GM19397 (cell line): ENCODE data around the gene OTULINL.
"Not testable (repeated sequence)": the region's sequence is repeated elsewhere in the genome, so short reads cannot be mapped to it uniquely, and the experiment has no call there.

ENCODE experiments used
- ATAC-seq: cut with Tn5 transposase; IDR thresholded peaks from one replicate; pipeline ENCODE4 v1.9.1; 2021; ENCODE audit warnings: mild to moderate bottlenecking, moderate library complexity; ENCODE audit not compliant: unreplicated experiment

The OTULINL gene

DNA sequence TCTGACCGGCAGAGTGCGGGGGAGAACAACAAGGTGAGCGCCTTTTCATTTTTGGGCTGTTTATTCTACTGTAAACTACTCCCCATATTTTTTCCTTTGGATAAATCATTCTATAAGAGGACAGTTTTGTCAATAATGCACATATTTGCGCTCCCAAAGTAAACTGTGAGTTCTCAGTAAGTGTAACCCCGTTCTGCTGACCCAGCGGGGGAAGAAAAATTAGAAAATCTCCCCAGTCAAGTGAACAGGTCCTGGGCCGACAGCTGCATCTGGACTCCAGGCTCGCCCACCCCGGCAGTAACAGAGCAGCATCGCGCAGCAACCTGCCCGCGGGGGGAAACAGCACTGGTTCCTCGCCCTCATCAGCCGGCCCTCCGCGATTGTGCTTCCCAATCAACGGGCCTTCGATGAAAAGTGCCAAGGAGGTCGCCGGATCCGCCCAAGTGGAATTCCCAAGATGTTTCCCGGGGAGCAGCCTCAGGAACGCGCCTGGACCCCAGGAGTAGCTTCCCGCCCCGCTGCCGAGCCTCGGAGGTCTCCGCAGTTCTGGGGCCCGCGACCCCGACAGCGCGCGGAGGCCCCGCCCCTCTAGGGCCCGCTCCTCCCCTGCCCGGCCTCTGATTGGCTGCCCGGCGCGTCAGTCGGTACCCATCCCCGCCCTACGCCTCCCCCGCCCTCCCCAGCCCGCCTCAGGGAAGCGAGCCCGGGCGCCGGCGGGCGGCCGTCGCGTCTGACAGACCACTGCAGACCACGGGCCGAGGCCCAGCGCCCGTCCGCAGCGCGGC is at the start of gene OTULINL:
Gene OTULINL, plus strand, starts transcription at position 687 of the 785 bp plus-strand sequence. CDS start 103 bp downstream, outside the sequence.
- peak; percentile 99 for ATAC-seq

DNA sequence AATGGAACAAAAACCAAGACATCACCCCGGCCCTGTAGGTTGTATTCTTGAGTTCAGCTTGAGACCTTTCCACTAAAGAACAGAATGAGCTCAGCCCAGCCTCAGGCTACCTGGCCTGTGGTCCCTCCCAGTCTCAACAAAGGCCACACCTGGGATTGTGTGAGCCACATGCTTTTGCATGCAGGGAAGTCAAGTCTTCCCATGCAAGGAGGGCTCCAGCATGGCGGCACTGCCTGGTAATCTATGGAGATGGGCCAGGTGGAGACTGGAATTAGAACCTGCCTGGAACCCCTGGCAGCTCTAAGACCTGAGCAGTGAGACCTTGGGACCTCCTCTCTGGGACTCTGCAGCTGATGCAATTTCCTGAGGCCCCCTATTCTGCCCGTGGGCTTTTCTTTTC is 49.4 kb upstream of the OTULINL start:
- no peak for ATAC-seq

DNA sequence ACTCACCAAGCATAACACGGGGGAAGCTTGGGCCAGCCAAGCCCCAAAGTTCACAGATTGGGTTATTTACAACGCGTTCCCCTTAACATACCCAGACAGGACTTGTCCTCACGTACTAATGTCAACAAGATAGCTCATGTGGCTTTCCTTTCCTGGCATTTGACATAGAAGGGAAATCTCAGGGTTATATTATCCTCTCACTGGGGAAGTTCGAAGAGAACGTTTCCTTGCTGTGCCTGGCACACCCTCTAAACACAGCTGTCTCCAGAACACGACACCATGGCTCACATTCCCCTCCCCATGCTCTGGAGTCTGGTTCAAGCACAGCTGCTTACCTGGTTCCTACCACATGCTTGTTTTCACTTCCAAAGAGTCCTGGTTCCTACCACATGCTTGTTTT is 46.8 kb upstream of the OTULINL start:
- no peak for ATAC-seq

DNA sequence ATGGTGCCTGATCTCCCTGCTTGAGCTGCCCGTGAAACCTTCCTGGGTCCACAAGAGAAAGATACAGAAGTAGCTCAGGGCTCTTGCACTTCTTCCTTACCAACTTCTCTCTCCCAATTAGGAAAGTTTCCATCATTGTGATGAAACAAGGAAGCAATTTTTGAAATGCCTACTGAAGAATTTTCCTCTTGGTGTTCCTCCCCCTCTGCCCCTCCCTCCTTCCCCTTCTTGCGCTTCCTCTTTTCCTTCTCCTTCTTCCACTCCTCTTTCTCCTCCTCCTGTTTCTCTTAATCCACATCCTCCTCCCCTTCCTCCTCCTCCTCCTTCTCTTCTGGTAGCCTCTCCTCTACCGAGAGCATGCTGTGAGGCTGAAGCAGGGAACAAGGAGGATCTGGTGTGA is 36.3 kb upstream of the OTULINL start:
- no peak for ATAC-seq

DNA sequence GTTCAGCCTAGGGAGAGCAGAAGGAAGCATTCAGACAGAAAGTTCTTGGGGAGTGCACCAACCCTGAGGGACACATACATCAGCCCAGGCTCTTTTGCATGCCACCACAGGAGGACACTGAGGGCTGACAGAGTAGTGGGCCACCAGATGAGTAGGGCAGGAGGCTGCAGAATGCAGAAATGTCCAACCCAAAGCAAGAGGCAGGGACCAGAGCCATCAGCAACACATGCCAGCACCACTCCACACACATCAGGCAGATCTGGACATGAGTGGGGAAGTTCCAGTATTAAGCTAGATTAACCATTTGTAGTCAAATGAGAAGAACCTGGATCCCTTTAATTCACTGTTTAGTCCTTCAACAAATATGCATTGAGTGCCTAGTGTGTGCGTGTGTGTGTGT is 35.7 kb upstream of the OTULINL start:
- ATAC-seq = no peak

DNA sequence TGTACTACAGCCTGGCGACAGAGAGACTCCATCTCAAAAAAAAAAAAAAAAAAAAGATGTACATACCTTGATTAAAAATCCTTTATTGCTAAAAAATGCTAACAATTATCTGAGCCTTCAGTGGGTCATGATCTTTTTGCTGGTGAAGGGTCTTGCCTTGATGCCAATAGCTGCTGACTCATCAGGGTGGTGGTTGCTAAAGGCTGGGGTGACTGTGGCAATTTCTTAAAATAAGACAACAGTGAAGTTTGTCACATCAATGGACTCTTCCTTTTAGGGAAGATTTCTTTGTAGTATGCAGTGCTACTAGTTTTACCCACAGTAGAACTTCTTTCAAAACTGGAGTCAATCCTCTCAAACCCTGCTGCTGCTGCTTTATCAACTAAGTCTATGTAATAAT is 33.9 kb upstream of the OTULINL start:
- no peak for ATAC-seq

DNA sequence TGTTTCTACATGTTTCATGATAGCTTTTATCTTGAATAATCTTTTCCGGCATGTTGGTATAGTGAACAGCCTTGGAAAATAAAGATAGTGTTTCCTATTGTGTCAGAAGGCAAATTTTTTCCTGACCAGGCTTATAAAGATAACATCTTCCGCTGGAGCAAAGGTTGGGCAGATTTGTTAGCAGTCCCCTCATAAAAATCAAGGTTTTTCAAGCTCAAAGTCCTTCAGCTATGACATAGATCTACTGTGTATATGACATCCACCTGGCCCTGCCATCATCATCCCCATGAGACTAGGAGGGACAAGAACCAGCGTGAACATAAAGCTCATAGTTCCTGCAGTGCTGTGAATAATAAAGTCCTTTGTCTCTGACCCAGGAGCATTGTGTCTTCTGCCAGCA is 30.4 kb upstream of the OTULINL start:
- ATAC-seq = no peak

DNA sequence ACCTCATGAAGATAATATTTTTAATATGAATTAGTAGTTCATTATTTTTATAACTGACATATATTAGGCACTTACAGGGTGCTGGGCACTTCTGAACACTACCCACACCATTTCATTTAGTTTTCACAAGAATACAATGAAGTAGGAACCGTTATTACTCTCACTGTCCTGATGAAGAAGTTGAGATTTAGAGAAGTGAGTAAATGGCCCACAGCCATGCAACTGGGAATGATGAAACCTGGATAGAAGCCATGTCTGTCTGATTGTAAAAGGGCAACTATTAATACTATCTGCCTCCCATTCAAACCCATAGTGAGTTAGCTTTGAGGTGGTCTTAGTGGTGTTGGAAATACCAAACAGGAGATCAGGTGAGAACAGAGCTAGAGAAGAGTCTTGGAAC is 29.6 kb upstream of the OTULINL start:
- no peak for ATAC-seq

DNA sequence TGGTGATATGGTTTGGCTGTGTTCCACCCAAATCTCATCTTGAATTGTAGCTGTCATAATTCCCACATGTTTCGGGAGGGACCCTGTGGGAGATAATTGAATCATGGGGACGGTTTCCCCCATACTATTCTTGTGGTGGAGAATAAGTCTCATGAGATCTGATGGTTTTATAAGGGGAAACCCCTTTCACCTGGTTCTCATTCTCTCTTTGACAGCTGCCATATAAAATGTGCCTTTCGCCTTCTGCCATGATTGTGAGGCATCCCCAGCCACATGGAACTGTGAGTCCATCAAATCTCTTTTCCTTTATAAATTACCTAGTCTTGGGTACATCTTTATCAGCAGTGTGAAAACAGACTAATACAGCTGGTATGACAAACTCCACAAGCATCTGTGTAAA is 27.3 kb upstream of the OTULINL start:
- ATAC-seq = not testable (repeated sequence)

DNA sequence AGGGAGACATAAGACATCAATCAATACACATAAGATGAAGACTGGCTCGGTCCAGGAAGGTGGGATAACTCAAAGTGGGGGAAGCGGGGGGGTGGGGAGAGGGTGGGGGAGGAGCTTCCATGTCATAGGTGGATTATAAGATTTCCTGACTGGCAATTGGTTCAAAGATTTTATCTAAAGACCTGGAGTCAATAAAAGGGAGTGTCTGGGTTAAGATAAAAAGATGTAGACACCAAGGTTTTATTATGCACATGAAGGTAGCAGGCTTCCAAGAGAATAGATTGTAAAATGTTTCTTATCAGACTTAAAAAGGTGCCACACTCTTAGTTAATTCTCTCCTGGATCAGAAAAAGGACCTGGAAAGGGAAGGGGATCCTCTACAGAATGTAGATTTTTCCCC is 25.6 kb upstream of the OTULINL start:
- ATAC-seq = no peak

DNA sequence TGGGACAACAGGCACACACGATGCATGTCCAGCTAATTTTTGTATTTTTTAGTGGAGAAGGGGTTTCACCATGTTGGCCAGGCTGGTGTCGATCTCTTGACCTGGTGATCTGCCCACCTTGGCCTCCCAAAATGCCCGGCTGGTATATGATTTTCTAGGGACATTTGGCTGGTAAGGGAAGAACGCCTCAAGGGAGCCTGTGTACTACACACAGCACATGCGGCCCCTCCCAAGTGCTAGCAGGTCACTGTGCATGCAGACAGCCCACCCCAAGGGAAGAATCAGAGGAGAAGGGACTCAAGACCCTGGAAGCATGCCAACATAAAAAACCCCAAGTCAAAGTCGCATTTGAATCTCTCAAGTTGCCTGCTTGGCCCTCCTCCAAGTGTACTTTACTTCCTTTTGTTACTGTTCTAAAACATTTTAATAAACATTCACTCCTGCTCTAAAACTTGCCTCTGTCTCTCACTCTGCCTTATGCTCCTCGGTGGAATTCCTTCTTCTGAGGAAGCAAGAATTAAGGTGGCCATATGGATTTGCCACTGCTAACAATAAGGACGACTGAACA is 24.3 kb upstream of the OTULINL start:
- ATAC-seq = no peak

DNA sequence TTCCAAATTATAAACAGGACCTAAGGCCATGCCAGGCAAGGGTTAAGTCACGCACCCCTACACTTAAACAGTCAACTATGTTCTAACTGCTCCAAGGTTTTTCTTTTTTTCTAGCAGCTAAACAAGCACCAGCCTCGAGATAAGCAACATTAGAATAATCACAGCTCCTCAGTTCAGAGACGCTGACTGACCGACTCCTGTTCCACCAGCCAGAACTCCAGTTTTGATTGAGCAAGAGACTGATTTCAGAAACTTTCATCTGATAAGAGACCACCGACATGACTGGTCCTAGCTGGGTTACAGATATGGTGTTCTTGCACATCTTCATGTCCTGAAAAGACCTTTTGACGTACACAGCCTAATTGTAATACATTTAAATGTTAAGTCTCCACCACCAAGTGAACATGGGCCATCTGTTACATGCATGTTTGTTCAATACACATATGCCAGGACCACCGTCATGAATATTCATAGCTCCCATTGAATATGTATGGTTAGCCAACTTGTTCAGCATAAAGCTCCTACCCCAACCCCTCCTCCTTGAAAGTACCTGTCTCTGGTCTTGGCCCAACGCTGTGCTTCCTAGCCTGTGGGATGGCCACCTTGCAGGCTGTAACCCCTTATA is 23.7 kb upstream of the OTULINL start:
- ATAC-seq = no peak

DNA sequence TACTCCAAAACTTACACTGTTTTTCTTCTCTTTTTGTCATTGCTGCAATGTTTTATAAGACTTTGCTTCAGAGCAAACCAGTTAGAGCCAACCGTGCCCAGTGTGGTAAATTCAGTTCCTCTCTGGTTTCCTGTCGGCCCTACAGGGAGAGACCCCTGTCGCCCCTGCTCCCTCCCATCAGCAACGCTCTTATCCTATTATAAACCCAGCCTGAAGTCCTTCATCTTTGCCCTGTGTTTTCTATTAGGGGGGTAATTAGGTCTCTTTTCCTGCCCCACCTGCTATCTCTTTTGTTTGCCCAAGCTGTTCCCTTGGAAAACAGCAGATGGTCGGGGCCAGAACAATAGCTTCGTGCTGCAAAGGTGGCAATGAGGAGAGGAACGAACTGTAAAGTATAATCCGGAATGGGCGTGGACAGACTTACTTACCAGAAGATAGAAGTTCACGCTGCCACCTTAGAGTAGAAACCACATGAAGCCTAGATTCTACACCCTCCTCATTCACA is 21.4 kb upstream of the OTULINL start:
- ATAC-seq = no peak

DNA sequence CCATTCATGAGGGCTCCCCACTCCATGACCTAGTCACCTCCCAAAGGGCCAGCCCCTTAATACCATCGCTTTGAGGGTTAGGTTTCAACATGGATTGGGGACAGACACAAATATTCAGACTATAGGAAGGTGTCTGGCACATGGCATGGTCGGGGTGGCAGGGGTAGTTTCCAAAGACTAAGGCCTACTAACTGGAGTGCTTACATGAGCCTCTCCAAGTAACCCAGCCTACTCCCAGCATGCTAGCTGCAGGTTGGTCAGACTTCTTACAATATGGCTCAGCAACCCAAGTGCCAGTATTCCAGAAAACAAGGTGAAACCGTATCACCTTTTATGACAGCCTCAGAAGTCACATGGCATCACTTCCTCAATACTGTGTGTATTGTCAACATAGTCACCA is 19.9 kb upstream of the OTULINL start:
- no peak for ATAC-seq

DNA sequence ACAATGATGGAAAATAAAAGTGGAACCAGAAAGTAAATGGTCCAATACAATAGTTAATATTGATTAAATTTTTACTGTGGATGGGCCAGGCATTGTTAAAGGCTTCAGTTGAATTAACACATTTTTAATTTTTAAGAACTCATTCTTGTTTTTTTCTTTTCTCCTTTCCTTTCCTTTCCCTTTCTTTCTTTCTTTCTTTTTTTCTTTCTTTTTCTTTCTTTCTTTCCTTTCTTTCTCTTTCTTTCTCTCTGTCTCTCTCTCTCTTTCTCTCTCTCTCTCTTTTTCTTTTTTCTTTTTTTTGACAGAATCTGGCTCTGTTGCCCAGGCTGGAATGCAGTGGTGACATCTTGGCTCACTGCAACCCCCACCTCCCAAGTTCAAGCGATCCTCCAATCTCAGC is 13.3 kb upstream of the OTULINL start:
- no peak for ATAC-seq

DNA sequence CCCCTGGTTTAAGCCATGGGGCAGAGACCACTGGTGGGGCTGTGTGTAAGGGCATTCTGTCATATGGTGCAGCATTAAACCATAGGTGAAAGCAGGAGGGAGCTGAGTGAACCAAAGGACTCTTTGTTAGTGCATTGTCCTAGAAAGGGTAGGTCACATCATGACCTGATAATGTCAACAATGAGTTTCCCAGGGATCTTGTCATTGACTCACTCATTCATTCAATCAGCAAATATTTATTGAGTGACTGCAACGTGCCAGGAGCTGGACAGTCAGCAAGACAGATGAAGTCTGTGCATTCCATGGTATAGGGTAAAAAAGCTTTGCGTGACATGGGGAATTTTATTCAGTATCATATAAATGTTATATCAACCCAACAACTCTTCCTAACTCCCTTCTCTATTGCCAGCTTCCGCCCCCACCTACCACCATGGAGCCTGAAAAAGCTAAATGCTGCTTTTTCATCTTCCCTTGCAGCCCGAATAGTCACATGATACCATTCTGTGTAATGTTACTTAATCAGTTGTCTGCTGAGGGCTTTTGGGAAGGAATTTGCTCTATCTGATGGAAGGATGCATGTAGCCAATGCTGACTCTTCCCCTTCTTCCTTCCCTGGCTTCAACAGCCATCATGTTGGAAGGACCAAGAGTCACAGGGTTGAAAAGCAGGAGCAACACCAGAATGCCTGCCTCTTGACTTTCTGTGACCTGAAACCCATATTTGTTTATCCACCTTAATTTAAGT is 11.5 kb upstream of the OTULINL start:
- no peak for ATAC-seq

DNA sequence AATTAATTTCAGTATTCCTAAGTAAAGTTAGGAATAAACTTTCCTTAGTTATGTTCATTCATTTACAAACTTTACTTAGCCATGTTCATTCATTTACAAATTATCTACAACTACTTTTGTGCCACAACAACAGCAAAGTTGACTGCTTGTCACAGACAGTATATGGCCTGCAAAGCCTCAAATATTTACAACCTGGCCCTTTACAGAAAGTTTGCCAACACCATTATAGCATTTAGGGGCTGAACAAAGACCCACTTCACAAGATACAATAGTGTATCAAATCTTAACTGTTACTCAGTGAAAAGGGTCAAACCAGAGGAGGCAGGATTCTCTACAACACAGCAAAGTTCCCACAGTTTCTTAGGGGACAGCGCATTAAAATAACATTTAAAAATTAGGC is 9.7 kb upstream of the OTULINL start:
- no peak for ATAC-seq

DNA sequence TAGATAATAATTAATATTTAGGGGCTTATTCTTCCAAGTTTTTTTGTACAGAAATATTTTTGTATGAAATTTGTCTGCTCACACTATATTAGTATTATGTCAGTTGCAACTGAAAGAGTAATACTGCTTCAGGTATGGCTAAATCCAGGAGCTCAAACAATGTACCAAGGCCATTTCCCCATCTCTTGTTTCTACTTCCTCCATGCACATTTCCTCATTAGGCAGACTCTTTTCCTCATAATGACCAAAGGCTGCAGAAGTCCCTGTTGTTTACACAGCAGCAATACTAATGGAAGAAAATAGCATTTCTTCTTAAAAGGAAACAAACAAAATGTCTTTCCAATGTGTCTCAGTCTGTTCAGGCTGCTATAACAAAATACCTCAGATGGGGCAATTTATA is 9.2 kb upstream of the OTULINL start:
- ATAC-seq = no peak

DNA sequence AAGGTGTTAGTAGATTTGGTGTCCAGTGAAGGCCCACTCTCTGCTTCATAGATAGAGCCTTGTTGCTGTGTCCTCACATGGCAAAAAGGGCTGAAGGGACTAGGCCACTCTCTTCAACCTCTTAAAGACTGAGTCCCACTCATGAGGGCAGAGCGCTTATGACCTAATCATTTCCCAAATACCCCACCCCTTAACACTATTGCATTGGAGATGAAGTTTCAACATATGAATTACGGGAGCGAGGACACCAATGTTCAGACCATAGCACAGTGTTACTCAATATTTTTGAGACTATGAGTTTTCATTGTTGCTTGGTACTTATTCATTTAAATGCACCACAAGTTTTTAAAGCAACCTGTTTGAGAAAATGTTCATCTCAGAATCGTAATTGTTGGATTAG is 8.8 kb upstream of the OTULINL start:
- ATAC-seq = no peak

DNA sequence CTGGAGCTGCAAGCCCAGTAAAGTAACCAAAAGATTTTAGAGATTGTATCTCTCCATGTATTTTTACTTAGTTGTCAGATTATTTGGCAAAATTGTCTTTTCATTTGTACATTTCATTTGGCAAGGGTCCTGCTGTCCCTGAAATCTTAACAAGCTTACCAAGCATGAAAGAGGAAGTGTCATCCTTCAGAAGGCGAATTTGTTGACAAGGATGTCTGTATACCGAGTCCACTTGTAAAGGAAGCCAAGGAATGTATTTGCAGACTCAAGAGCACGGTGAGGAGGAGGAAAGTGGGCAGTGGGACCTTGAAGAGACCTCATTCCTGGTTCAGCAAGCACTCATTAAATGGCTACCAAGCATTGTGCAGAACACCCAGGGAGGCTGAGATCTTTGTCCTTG is 7.5 kb upstream of the OTULINL start:
- no peak for ATAC-seq

DNA sequence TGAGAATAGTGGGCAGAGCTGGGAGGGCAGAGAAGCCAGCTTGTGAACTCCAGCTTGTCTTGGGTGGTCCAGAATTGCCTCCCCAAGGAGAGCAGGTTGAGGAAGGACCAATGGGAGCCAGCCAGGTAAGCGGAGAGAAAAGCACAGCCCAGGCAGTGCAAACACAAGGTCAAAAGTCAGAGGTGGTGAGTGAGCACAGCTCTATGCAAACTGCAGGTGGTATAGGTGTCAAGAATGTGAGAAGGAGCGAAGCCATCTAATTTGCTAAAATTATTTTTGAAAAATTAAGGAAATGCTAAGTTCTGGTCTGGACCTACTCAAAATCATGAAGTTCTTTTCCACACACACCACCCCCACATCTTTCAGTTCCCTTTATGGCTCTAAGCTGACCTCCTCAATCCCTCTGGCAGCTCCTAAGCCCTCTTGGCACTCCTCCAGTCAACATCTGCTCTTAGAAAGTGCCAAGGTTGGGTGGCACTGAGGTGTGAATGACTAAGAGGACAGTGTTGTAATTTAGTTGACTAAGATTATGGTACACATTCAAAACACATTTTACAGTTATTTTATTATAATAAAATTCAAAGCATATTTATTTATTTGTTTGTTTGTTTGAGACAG is 6.6 kb upstream of the OTULINL start:
- ATAC-seq = no peak
